HG03558 (cell line): Measurements from ENCODE around the gene PRIM2.
"Not testable (repeated sequence)": the region's sequence is repeated elsewhere in the genome, so short reads cannot be mapped to it uniquely, and the experiment has no call there.

Source experiments
- ATAC-seq: cut with Tn5 transposase; IDR thresholded peaks from one replicate; pipeline ENCODE4 v1.9.1; 2021; ENCODE audit warnings: moderate number of reproducible peaks; ENCODE audit not compliant: unreplicated experiment; ENCODE audit errors: extremely low read depth

Gene PRIM2

GRCh38 chr6:57488551-57488950 lies 171.1 kb downstream of the PRIM2 start:
- ATAC-seq: not testable (repeated sequence)

- not testable (repeated sequence) for ATAC-seq
Observed at GRCh38 chr6:57489887-57490286, 172.5 kb downstream of the PRIM2 start.

DNA sequence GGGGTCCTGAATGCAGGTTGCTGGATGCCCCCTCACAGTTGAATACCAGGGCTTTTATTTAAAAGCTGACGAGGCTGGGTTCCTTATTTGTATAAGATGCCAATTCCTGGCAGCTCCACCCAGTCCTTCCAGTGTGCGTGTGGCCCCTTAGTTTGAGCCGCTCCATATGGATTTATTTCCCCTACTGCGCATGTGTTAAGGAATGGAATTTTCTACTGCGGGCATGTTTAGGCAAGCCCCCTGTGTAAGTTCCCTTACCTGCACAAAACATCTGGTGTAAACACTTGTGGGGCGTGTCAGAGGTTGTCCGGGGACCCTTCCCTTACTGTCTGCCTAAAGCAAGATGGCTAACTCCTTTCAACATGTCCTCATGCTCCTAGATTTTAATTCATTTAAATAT lies 174.4 kb downstream of the PRIM2 start:
- ATAC-seq: not testable (repeated sequence)

DNA sequence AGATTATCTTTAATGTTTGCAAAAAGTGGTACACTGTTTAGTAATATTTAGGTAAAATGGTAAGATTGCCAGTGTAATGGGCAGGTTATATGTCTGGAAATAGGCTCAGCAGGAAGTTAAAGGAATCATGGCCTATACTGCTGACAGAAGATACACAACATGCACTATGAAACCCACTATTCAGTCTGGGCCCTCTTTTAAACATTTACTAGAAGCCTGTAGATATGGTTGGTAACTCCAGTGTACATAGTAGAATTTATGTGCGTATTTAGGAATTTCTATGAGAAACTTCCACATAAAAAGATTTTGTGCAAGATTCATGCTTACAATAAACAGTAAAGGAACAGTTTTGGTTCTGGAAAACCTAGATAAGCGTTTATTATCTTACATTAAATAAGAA lies 178.8 kb downstream of the PRIM2 start:
- not testable (repeated sequence) for ATAC-seq

GRCh38 chr6:57500368-57501021 lies 183.1 kb downstream of the PRIM2 start:
- ATAC-seq: not testable (repeated sequence)

- ATAC-seq: not testable (repeated sequence)
Observed at GRCh38 chr6:57502387-57502786, 185.0 kb downstream of the PRIM2 start.

DNA sequence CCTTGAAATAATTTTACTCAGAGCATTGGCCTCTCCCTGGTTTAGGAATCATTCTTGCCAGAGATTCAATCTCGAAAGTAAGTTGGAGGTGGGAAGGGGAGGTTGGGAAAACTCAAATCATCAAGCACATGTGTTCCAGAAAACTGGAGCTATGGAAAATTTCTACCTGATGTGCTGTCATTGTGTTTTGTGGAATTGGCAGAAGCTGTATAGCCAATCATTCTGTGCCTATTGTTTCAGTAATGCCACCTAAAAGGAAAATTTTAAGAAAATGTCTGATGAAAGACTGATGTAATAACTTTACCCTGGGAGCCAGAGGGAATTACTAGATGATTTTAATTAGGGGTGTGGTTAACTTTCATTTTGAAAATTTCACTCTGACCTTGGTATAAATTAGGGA lies 187.8 kb downstream of the PRIM2 start:
- not testable (repeated sequence) for ATAC-seq

DNA sequence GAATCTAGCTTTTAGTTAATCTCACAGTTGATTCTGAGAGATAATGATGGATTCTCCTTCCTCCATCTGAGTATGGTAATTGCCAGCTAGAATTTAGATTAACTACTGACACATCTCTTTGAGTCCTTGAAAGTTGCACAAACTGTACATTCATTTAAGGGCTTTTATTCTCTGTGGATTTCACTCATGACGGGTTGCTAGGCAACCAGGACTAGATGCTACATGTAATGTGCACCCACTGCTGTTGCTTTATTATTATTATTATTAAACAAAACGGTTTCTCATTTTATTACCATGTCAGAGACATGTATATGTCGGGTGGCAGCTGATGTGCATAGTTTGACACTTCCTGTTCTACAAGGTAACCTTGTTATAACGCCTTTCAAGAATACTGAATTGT lies 193.0 kb downstream of the PRIM2 start:
- ATAC-seq: not testable (repeated sequence)

- not testable (repeated sequence) for ATAC-seq
Observed at GRCh38 chr6:57515171-57515570, 197.7 kb downstream of the PRIM2 start.

DNA sequence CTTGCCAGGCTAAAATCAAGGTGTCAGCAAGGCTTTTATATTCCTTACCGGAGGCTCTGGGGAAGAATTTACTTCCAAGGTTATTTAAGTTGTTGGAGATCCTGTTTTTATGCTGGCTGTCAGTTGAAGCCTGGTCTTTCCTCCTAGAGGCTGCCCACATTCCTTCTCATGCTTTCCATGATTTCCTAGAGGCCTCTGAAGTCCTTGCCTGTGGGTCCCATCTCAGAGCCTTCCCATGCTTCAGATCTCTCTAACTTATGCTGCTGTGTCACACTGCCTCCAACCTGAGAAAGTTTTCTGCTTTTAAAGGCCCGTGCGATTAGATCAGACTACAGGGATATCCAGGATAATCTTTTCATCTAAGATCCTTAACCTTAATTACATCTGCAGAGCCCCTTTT lies 198.4 kb downstream of the PRIM2 start:
- not testable (repeated sequence) for ATAC-seq

DNA sequence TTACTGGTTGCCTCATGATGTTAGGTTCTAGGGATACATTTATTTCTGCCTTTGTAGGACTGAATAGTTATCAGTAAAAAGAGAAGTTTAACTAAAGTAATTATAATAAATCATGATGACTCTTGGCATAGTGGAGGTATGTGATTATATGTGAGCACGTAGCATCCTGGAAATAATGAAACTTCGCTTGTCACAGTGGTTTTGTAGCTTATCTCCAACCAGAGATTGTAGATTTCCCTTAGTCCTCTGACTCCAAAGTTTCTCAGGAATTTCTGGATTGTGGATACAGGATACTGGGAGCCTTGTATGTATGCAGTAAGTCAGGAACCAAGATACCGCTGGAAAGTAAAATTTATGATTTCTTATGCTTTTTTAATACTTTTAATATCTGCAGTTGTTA lies 199.3 kb downstream of the PRIM2 start:
- not testable (repeated sequence) for ATAC-seq

DNA sequence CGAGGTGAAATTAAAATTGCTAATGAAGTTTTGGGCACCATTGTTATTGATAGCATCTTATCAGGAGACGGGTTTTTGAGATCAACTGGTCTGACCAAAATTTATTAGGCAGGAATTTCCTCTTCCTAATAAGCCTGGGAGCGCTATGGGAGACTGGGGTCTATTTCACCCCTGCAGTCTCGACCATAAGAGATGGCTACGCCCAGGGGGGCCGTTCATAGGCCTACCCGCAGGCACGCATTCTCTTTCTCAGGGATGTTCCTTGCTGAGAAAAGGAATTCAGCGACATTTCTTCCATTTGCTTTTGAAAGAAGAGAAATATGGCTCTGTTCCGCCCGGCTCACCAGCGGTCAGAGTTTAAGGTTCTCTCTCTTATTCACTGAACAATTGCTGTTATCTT lies 201.8 kb downstream of the PRIM2 start:
- not testable (repeated sequence) for ATAC-seq

- not testable (repeated sequence) for ATAC-seq
Observed at GRCh38 chr6:57521085-57521484, 203.7 kb downstream of the PRIM2 start.

- ATAC-seq: not testable (repeated sequence)
Observed at GRCh38 chr6:57523221-57523620, 205.8 kb downstream of the PRIM2 start.

GRCh38 chr6:57529755-57530154 lies 212.3 kb downstream of the PRIM2 start:
- ATAC-seq: not testable (repeated sequence)

GRCh38 chr6:57532660-57533059 lies 215.2 kb downstream of the PRIM2 start:
- ATAC-seq: not testable (repeated sequence)

GRCh38 chr6:57535121-57535520 lies 217.7 kb downstream of the PRIM2 start:
- ATAC-seq: not testable (repeated sequence)

GRCh38 chr6:57535994-57536393 lies 218.6 kb downstream of the PRIM2 start:
- not testable (repeated sequence) for ATAC-seq

DNA sequence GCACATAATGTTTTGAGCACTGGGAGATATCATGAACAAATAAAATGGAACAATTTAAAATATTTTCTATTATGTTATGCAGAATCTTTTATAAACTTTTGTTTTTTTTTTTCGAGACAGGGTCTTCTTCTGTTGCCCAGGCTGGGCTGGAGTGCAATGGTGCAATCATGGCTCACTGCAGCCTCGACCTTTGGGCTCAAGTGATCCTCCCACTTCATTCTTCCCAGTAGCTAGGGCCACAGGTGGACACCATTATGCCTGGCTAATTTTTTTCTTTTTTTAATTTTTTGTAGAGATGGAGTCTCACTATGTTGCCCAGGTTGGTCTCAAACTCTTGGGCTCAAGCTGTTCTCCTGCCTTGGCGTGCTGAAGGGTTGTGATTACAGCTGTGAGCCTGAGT lies 220.5 kb downstream of the PRIM2 start:
- not testable (repeated sequence) for ATAC-seq

DNA sequence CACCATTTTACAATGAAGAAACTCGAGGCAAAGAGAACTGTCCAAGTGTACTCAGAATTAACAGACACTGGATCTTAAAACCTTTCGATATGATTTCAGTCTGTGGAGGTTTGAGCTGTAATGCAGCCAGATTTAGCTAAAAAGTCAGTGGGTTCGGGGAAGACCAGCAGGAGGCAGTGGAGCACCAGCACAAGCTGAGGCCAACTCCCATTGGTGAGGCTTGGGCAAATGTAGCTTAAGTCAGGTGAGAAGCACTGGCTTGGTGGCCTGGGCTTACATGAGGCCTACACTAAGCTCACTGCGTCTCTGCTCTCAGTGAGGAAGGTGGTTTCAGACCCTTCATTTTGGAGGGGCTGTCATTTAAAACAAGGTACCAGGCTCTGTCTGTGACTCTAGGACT lies 234.5 kb downstream of the PRIM2 start:
- ATAC-seq: not testable (repeated sequence)

- not testable (repeated sequence) for ATAC-seq
Observed at GRCh38 chr6:57557855-57558254, 240.4 kb downstream of the PRIM2 start.

DNA sequence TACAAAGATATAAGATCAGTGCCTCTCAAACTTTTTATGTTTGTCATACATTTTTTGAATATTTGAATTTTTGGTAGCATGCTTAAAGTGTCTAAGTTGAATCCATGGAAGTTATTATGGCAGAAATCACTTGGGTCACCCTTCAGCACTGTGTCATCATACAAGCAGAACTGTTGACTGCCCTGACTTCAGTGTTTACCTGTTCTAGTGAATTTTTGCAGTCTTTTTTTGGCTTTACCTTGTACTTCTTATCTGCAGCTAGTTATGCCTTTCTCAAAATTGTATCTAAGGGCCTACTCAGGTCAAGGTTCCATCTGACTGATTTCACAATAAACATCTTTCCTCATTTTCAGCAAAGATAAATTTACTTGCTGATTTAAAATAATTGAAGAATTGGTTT lies 241.7 kb downstream of the PRIM2 start:
- ATAC-seq: not testable (repeated sequence)
